Mucosa of rectum (tissue), 2 donors: ENCODE data around the gene TCERG1L.

Experiments used
- H3K27ac ChIP-seq, 2 donors: one replicate each; pipeline ENCODE4 v1.7.0; 2013; ENCODE audit warnings: inconsistent platforms in 2 of 2, low read depth in 2 of 2, low read length in 2 of 2
- H3K27me3 ChIP-seq, 2 donors: one replicate each; pipeline ENCODE4 v1.7.0; 2013; ENCODE audit warnings: low read length in 2 of 2; ENCODE audit not compliant: control insufficient read depth in 2 of 2, insufficient read depth in 2 of 2
- H3K36me3 ChIP-seq, 2 donors: one replicate each; pipeline ENCODE4 v1.7.0; 2013; ENCODE audit warnings: low read length in 2 of 2; ENCODE audit not compliant: control insufficient read depth in 2 of 2, insufficient read depth in 2 of 2
- H3K4me1 ChIP-seq, 2 donors: one replicate each; pipeline ENCODE4 v1.7.0; 2013; ENCODE audit warnings: low read length in 2 of 2, mild to moderate bottlenecking in 1 of 2; ENCODE audit not compliant: control insufficient read depth in 2 of 2, insufficient read depth in 2 of 2
- H3K4me3 ChIP-seq, 2 donors: one replicate each; pipeline ENCODE4 v1.7.0; 2013; ENCODE audit warnings: low read length in 2 of 2
- H3K9ac ChIP-seq, 2 donors: one replicate each; pipeline ENCODE4 v1.7.0; 2013; ENCODE audit warnings: low read length in 2 of 2, low read depth in 1 of 2, mild to moderate bottlenecking in 1 of 2
- H3K9me3 ChIP-seq, 2 donors: one replicate each; pipeline ENCODE4 v1.7.0; 2013; ENCODE audit warnings: low read length in 2 of 2; ENCODE audit not compliant: control insufficient read depth in 2 of 2
- donor health status: healthy.
- donor health status: Normal muscosa, but diverticular disease.

The TCERG1L gene

GRCh38 chr10:131316321-131317075 lies 5.0 kb upstream of the TCERG1L start:
- no peaks in the 10 kb centered on the region for H3K4me1 ChIP-seq
- peaks cover 0 to 6% of the 10 kb centered on the region in 2 donors for H3K9me3 ChIP-seq
- no peak overlapping the region for H3K9ac ChIP-seq
- H3K36me3 ChIP-seq = no peaks in the 10 kb centered on the region
- H3K27ac ChIP-seq = no peak overlapping the region
- no peak overlapping the region for H3K4me3 ChIP-seq
- H3K27me3 ChIP-seq = peaks cover 0 to 3% of the 10 kb centered on the region in 2 donors

GRCh38 chr10:131315344-131315743 lies 3.8 kb upstream of the TCERG1L start:
- Histone ChIP-seq H3K27me3 (peaks cover 0 to 3% of the 10 kb centered on the region in 2 donors), H3K4me1 (no peaks in the 10 kb centered on the region), H3K36me3 (no peaks in the 10 kb centered on the region), H3K27ac (no peak overlapping the region), H3K9ac (no peak overlapping the region), H3K4me3 (no peak overlapping the region), H3K9me3 (peaks cover 0 to 6% of the 10 kb centered on the region in 2 donors)

GRCh38 chr10:131314799-131315198 lies 3.3 kb upstream of the TCERG1L start:
- no peaks in the 10 kb centered on the region for H3K4me1 ChIP-seq
- no peak overlapping the region for H3K4me3 ChIP-seq
- H3K27me3 ChIP-seq = peaks cover 0 to 3% of the 10 kb centered on the region in 2 donors
- no peak overlapping the region for H3K27ac ChIP-seq
- no peak overlapping the region for H3K9ac ChIP-seq
- peaks cover 0 to 6% of the 10 kb centered on the region in 2 donors for H3K9me3 ChIP-seq
- H3K36me3 ChIP-seq = no peaks in the 10 kb centered on the region

GRCh38 chr10:131314148-131314547 lies 2.6 kb upstream of the TCERG1L start:
- Histone ChIP-seq H3K36me3 (no peaks in the 10 kb centered on the region), H3K4me1 (no peaks in the 10 kb centered on the region), H3K27me3 (peaks cover 0 to 3% of the 10 kb centered on the region in 2 donors), H3K4me3 (no peak overlapping the region), H3K9me3 (peaks cover 0 to 6% of the 10 kb centered on the region in 2 donors), H3K9ac (no peak overlapping the region), H3K27ac (no peak overlapping the region)

GRCh38 chr10:131313377-131313776 lies 1.9 kb upstream of the TCERG1L start:
- H3K4me3 ChIP-seq = no peak overlapping the region
- peaks cover 0 to 3% of the 10 kb centered on the region in 2 donors for H3K27me3 ChIP-seq
- peaks cover 0 to 2% of the 10 kb centered on the region in 2 donors for H3K9me3 ChIP-seq
- H3K4me1 ChIP-seq = no peaks in the 10 kb centered on the region
- no peaks in the 10 kb centered on the region for H3K36me3 ChIP-seq
- no peak overlapping the region for H3K9ac ChIP-seq
- no peak overlapping the region for H3K27ac ChIP-seq

- Histone ChIP-seq H3K36me3 (no peaks in the 10 kb centered on the region), H3K9ac (no peak overlapping the region), H3K9me3 (no peaks in the 10 kb centered on the region), H3K4me3 (no peak overlapping the region), H3K4me1 (no peaks in the 10 kb centered on the region), H3K27ac (no peak overlapping the region), H3K27me3 (peaks cover 0 to 3% of the 10 kb centered on the region in 2 donors)
Measured at GRCh38 chr10:131312478-131312836, 936 bp upstream of the TCERG1L start.

GRCh38 chr10:131311402-131311660 lies 190 bp downstream of the TCERG1L start:
- Histone ChIP-seq H3K4me3 (no peak overlapping the region), H3K4me1 (no peaks in the 10 kb centered on the region), H3K36me3 (no peaks in the 10 kb centered on the region), H3K27ac (no peak overlapping the region), H3K9ac (no peak overlapping the region), H3K9me3 (no peaks in the 10 kb centered on the region), H3K27me3 (peaks cover 0 to 3% of the 10 kb centered on the region in 2 donors)

GRCh38 chr10:131310551-131311401 lies 745 bp downstream of the TCERG1L start:
- peaks cover 0 to 3% of the 10 kb centered on the region in 2 donors for H3K27me3 ChIP-seq
- no peaks in the 10 kb centered on the region for H3K36me3 ChIP-seq
- no peaks in the 10 kb centered on the region for H3K4me1 ChIP-seq
- no peaks in the 10 kb centered on the region for H3K9me3 ChIP-seq
- H3K4me3 ChIP-seq = no peak overlapping the region
- H3K9ac ChIP-seq = no peak overlapping the region
- no peak overlapping the region for H3K27ac ChIP-seq

- Histone ChIP-seq H3K9ac (no peak overlapping the region), H3K36me3 (no peaks in the 10 kb centered on the region), H3K4me1 (no peaks in the 10 kb centered on the region), H3K9me3 (no peaks in the 10 kb centered on the region), H3K27ac (no peak overlapping the region), H3K4me3 (no peak overlapping the region), H3K27me3 (peaks cover 0 to 3% of the 10 kb centered on the region in 2 donors)
Measured at GRCh38 chr10:131310142-131310541, 1.4 kb downstream of the TCERG1L start.

- Histone ChIP-seq H3K9ac (no peak overlapping the region), H3K36me3 (no peaks in the 10 kb centered on the region), H3K4me3 (no peak overlapping the region), H3K27me3 (no peaks in the 10 kb centered on the region), H3K27ac (no peak overlapping the region), H3K4me1 (no peaks in the 10 kb centered on the region), H3K9me3 (peaks cover 0 to 2% of the 10 kb centered on the region in 2 donors)
Measured at GRCh38 chr10:131300508-131300907, 11.0 kb downstream of the TCERG1L start.
